GM18517 (cell line): Measurements from ENCODE around the gene MGAT5.

ENCODE experiments used
- ATAC-seq: cut with Tn5 transposase; IDR thresholded peaks from one replicate; pipeline ENCODE4 v1.9.1; 2021; ENCODE audit warnings: mild to moderate bottlenecking, moderate library complexity; ENCODE audit not compliant: unreplicated experiment

MGAT5 gene

GRCh38 chr2:134361648-134362047 is 107.8 kb downstream of the MGAT5 start:
- ATAC-seq: no peak

- no peak for ATAC-seq
Observed at GRCh38 chr2:134362152-134362668, 108.3 kb downstream of the MGAT5 start.

- ATAC-seq: no peak
Observed at GRCh38 chr2:134362740-134363139, 108.9 kb downstream of the MGAT5 start.

GRCh38 chr2:134365356-134365755 is 111.5 kb downstream of the MGAT5 start:
- ATAC-seq: no peak

GRCh38 chr2:134366359-134366758 is 112.5 kb downstream of the MGAT5 start:
- ATAC-seq: no peak

- no peak for ATAC-seq
Observed at GRCh38 chr2:134367213-134367612, 113.3 kb downstream of the MGAT5 start.

- no peak for ATAC-seq
Observed at GRCh38 chr2:134368009-134368817, 114.3 kb downstream of the MGAT5 start.

- no peak for ATAC-seq
Observed at GRCh38 chr2:134369220-134369902, 115.5 kb downstream of the MGAT5 start.

- no peak for ATAC-seq
Observed at GRCh38 chr2:134370655-134371445, 117.0 kb downstream of the MGAT5 start.

GRCh38 chr2:134372141-134372540 is 118.3 kb downstream of the MGAT5 start:
- no peak for ATAC-seq

- no peak for ATAC-seq
Observed at GRCh38 chr2:134372611-134373131, 118.8 kb downstream of the MGAT5 start.

GRCh38 chr2:134375935-134376334 is 122.1 kb downstream of the MGAT5 start:
- no peak for ATAC-seq

- no peak for ATAC-seq
Observed at GRCh38 chr2:134377730-134378129, 123.9 kb downstream of the MGAT5 start.

GRCh38 chr2:134379293-134379692 is 125.4 kb downstream of the MGAT5 start:
- ATAC-seq: no peak

- no peak for ATAC-seq
Observed at GRCh38 chr2:134379722-134380121, 125.8 kb downstream of the MGAT5 start.

GRCh38 chr2:134381141-134381540 is 127.3 kb downstream of the MGAT5 start:
- ATAC-seq: no peak

- no peak for ATAC-seq
Observed at GRCh38 chr2:134384131-134384530, 130.3 kb downstream of the MGAT5 start.

- ATAC-seq: no peak
Observed at GRCh38 chr2:134385195-134385594, 131.3 kb downstream of the MGAT5 start.

- ATAC-seq: no peak
Observed at GRCh38 chr2:134386310-134386709, 132.4 kb downstream of the MGAT5 start.

GRCh38 chr2:134389381-134389780 is 135.5 kb downstream of the MGAT5 start:
- ATAC-seq: no peak

- ATAC-seq: peak; percentile 67
Observed at GRCh38 chr2:134391751-134392160, 137.9 kb downstream of the MGAT5 start.
